ENCODE data around the gene RAB40C.

DNA sequence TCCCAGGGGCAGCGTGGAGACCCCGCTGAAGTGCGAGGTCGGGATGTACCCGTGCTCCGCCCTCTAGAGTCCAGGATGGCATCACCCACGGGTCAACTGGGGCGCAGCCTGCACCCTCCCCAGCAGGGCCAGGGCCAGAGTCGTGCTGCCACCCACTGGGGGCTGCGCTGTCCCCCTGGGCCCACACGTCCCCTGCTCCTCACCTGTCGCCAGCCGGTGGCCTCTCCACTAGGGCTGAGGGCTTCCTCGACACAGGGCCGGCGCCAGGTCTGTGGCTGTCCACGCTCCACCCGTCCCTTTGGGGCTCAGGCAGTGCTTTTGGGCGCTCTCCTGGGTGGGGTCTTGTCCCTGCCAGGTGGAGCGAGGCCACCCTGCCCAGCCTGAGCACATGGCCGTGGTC lies 41.3 kb upstream of the RAB40C start:
- TF ChIP-seq, protein P1, sequence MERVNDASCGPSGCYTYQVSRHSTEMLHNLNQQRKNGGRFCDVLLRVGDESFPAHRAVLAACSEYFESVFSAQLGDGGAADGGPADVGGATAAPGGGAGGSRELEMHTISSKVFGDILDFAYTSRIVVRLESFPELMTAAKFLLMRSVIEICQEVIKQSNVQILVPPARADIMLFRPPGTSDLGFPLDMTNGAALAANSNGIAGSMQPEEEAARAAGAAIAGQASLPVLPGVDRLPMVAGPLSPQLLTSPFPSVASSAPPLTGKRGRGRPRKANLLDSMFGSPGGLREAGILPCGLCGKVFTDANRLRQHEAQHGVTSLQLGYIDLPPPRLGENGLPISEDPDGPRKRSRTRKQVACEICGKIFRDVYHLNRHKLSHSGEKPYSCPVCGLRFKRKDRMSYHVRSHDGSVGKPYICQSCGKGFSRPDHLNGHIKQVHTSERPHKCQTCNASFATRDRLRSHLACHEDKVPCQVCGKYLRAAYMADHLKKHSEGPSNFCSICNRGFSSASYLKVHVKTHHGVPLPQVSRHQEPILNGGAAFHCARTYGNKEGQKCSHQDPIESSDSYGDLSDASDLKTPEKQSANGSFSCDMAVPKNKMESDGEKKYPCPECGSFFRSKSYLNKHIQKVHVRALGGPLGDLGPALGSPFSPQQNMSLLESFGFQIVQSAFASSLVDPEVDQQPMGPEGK (CRISPR knock-in tag; IDR thresholded peaks at IDR 0.05; ENCODE audit: borderline replicate concordance) = no peak
- no peak for TF ChIP-seq ZNF70 (CRISPR knock-in tag; IDR thresholded peaks at IDR 0.05)
- TF ChIP-seq ISL1 (CRISPR knock-in tag; IDR thresholded peaks at IDR 0.05) = no peak
- no peak for TF ChIP-seq CREB5 (CRISPR knock-in tag; IDR thresholded peaks at IDR 0.05; ENCODE audit: low read depth)
- TF ChIP-seq, protein P2, sequence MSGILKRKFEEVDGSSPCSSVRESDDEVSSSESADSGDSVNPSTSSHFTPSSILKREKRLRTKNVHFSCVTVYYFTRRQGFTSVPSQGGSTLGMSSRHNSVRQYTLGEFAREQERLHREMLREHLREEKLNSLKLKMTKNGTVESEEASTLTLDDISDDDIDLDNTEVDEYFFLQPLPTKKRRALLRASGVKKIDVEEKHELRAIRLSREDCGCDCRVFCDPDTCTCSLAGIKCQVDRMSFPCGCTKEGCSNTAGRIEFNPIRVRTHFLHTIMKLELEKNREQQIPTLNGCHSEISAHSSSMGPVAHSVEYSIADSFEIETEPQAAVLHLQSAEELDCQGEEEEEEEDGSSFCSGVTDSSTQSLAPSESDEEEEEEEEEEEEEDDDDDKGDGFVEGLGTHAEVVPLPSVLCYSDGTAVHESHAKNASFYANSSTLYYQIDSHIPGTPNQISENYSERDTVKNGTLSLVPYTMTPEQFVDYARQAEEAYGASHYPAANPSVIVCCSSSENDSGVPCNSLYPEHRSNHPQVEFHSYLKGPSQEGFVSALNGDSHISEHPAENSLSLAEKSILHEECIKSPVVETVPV (CRISPR knock-in tag; IDR thresholded peaks at IDR 0.05) = no peak
- no peak for TF ChIP-seq OSR1 (CRISPR knock-in tag; IDR thresholded peaks at IDR 0.05)
- no peak for TF ChIP-seq ARNTL (CRISPR knock-in tag; IDR thresholded peaks at IDR 0.05; ENCODE audit: borderline replicate concordance, low read depth)
